Stimulated activated CD4-positive, alpha-beta T cell treated with anti-CD3 and anti-CD28 coated beads, Interleukin-4, amount 100 ng/mL, for 1 hour (primary cell): ENCODE data around the gene COL13A1.

Source experiments
- DNase-seq: peaks from one replicate; pipeline ENCODE4 v3.0.0-alpha.2; 2020

COL13A1 gene

DNA sequence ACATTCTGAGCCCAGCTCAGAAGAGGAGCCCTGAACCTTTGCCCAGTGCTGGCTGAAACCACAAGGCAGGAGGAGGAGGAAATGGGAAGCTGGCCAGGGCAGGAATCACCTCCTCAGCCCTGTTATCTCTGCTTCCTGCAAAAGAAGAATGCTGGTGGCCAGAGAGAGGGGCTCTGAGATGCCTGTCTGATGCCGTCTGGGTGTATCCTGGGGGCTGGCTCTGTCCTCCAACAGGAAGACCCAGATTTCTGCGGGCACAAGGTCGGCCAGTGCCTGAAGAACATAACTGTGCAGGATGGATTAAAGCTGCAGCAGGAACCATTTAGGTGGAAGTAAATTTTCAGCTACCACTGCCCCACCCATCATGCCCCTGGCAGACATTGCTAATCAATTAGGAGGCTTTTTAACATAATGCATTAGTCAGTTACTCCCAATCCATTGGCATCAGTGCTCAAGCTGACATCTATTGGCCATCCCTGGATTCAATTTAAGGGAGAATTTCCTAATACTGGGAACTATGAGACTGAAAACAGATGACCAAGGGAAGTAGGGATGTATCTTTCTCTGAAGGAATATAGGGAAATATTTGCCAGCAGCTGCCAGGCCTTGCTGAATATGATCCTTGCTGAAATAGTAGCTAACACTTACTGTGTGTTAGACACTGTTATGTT, 67.7 kb downstream of the COL13A1 start:
- DNase-seq, result no peak

GRCh38 chr10:69870591-69870990, 68.9 kb downstream of the COL13A1 start:
- DNase-seq, result no peak

DNA sequence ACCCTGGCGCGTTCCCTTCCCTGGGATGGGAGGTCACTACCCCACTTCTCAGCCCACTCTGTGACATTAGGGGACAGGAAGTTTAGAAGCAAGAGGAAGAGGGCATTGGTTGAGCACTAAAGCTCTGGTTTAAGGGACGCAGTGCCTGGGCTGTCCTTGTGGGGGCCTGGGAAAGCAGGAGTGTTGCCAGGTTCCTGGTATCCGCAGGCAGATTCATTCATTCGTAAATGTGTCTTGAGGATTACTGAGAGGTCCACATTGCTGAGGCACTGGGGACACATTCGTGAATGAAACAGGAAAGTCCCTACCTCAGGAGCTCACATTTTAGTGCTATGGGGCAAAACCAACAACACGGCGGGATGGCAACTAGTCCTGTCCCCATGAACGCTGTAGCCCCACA, 69.4 kb downstream of the COL13A1 start:
- no peak for DNase-seq

DNA sequence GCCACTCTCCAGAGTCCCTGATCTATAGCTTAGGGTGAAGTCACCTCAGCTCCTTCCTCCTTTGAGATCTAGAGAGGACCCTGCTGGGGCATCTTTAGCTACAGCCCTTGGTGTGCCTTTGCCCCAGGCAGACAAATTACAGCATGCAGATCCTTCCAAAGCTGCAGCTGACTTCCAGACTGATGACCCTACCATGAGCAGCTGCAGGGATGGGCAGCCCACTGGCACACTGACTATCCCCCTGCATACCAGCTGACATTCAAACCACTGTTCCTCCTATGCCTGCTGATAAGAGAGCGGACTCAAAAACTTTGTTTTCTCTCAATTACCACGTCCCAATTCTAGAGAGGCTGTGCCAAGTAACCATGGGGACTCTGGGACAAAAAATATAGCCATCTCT, 70.6 kb downstream of the COL13A1 start:
- no peak for DNase-seq

DNA sequence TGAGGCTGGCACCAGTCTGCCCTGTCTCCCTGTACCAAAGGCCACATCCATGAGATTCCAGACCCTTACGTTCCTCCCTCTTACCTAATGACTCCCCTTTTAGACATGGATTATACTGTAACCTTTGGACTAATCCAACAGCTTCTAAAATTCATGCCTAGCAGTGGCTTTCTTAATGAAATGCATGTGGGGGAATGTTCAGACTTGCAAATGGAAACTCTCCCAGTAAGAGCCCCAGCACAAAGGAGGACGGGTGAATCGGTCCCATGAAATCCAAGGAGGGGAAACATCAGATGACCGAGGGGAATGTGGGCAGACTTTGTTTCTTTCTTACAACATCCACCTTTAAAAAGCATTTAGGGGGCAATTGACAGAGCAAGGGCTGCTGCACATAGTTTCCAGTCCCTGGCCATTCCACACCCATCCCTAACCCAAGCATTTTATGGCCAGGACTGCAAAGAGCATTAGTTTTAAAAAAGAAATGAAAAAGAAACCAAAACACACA, 71.5 kb downstream of the COL13A1 start:
- no peak for DNase-seq

GRCh38 chr10:69874449-69874848, 72.7 kb downstream of the COL13A1 start:
- no peak for DNase-seq

- DNase-seq, result no peak
These were observed 74.2 kb downstream of the COL13A1 start for GRCh38 chr10:69875856-69876255.

GRCh38 chr10:69876286-69876685, 74.6 kb downstream of the COL13A1 start:
- DNase-seq, result no peak

DNA sequence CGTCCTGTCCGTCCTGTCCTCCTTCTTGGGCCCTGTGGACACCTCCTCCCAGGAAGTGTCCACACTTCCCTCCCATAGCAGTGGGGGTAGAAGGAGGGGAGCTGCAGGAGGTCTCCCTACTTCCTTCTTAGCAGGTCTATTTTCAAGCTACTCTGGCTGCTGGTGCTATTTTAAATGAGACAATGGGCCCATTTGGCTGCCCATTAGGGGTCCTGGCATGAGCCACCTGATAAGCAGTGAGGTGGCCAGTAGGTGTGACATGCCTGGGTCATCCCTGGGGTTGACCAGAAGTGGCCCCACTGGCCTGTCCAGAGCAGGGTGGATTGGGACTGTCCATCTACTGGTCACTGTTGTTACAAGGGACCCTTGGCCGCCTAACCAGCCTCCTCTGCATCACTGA, 75.2 kb downstream of the COL13A1 start:
- DNase-seq, result no peak

DNA sequence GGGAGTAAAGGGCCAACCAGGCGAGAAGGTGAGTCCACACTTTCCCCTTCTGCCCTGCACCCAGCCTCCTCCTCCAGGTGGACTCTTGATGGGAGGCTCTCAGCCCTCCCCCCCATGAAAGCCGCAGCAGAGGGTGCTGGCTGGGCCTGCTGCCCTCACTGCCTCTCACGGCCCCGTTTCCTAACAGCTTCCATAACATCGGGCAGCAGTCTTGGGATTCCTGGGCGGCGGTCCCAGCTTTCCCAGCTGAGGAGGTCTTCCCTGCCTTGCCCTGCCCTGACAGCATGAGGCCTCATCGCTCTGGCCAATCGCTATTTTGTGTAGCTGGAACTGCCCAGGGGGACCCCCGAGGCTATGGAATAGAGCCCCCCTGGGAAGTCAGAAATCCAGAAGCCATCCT, 76.3 kb downstream of the COL13A1 start:
- no peak for DNase-seq

DNA sequence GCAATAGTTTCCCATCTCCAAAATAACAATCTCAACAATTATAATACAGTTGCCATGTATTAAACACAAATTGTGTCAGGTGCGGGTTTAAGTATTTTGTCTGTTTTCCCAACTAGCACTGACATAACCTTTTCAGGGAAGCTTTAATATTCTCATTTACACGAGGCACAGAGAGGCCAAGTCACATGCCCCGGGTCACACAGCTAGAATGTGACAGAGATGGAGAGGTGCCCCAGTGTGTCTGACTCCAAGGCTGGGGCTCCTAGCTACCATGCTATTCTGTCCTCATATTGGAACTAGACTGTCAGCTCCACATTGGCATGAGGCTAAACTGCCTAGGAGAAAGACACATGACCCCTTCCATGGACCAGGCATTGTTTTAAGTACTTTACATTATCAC, 77.2 kb downstream of the COL13A1 start:
- DNase-seq, result no peak

GRCh38 chr10:69879634-69880257, 78.0 kb downstream of the COL13A1 start:
- DNase-seq, result no peak

GRCh38 chr10:69880301-69881081, 78.8 kb downstream of the COL13A1 start:
- DNase-seq, result no peak

GRCh38 chr10:69881202-69881601, 79.5 kb downstream of the COL13A1 start:
- no peak for DNase-seq

GRCh38 chr10:69883310-69884023, 81.8 kb downstream of the COL13A1 start:
- DNase-seq, result no peak

DNA sequence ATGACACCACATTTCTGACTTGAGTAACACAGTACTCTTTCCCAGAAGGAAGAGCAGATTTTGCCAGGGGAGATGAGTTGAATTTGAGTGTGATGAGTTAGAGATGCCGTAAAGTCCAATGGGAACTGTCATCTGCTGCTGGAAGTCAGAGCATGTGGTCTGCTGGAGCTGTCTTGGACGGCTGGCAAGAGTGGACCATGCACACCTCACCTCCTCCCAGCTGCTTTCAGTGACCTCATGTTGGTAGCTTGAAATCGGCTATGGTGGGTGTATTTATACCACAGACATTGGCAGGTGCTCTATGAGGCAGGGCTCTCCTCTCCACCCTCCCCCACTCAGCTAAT, 82.3 kb downstream of the COL13A1 start:
- DNase-seq, result no peak

- no peak for DNase-seq
These were observed 83.0 kb downstream of the COL13A1 start for GRCh38 chr10:69884686-69885085.

DNA sequence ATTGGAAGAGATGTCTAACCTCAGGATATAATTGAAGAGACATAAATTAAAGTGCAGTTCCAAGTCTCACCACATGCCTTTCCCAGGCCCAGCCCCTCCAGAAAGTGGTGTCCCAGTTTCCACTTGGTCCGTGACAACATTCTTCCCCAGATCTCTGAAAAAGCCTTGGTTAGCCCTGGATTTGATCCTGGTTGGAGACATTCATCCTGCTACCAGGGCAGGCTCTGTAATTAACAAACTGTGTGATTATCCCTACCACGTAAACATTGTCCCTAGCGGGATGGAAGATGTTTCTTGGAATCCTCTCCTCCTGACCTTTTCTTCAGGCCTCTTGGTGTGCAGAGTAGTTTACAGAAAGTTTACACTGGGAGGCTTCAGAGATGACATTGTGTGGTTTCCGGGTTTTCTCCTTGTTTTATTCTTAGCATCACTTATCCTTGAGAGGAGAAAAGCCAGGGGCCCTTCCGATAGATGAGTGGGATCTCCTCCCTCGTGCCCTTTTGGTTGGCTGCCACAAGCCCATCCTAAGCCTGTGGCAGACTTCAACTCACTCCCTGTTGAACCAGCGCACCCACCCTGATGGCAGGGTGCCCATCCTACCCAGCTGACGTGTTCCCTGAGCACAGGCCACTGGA, 83.8 kb downstream of the COL13A1 start:
- DNase-seq, result no peak

GRCh38 chr10:69888882-69889584, 87.3 kb downstream of the COL13A1 start:
- no peak for DNase-seq

DNA sequence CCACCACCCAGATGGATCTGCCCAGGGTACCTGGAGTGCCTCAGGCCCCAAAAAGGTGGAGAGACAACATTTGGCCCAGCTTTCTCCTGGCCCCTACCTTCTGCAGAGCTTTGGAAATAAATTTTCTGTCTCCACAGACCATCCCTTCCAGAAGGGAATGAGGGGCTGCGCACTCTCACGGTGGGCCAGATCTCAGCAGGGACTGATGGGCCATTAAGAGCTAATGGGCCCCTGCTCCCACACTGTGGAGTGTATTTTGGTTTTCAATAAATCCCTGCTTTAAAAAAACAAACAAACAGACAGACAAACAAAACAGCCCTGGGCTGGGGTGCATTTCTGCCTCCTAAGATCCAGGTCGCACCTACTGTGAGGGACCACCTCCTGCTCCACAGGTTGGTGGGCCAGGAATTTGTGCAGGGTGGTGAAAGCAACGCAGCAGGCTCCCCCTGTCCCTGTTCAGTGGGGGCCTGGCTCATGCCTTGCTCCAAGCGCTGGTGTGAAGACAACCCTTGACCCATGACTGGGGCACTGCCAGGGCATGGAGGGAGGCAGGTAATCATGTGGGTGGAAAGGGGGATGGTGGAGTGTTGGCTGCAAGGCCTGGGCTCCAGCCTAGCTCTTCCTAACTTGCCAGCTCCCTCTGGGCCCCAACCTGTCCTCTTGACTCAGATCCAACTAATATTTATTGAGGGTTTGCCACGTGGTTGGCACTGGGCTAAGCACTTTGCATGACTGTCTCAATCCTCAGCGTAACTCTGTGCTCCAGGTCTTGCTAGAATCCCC, 88.5 kb downstream of the COL13A1 start:
- DNase-seq, result no peak

DNA sequence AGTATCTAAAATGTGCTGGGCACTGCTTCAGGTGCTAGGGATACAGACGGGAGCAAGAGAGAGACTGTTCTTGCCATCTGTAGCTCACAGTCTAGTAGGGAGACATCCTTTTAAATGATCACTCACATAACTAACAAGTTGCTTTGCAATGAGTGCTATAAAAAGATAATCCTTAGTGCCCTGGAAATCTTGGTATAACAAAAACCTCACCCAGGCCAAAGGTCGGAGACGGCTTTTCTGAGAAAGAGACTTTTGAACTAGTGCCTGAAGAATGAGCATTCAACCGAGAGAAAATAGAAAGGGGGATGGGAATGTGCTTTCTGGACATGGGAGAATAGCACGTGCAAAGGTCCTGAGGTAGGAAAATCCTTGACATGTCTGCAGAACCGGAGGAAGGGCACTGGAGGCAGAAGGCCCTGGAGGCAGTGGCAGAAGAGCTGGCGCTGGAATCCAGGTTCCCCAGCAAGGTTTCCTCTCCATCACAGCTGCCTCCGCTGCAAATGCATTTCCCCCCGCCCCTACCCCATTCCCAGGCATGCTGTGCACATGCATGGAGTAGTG, 89.4 kb downstream of the COL13A1 start:
- no peak for DNase-seq
